SU-DHL-6 (cell line): ENCODE results near the gene ATOSA.

Experiments used
- H2AFZ ChIP-seq: fragments of 200-600 bp; sonication (generic); 2 replicates; pipeline ENCODE4 v1.6.1; 2014; ENCODE audit warnings: low read depth, mild to moderate bottlenecking, moderate library complexity, mixed read lengths, antibody characterized with exemption, low read length; ENCODE audit not compliant: severe bottlenecking
- H3F3A ChIP-seq: fragments of 200-600 bp; shearing (Covaris generic); 2 replicates; pipeline ENCODE4 v1.6.0; 2016; ENCODE audit warnings: antibody characterized with exemption, mild to moderate bottlenecking; ENCODE audit not compliant: insufficient read depth
- H3K27ac ChIP-seq: fragments of 200-600 bp; sonication (generic); 2 replicates; pipeline ENCODE4 v1.5.1; 2016; ENCODE audit warnings: low read depth, mild to moderate bottlenecking, low read length, moderate library complexity, mixed read lengths
- H3K27me3 ChIP-seq: fragments of 200-600 bp; sonication (generic), shearing (Covaris generic); 2 replicates; pipeline ENCODE4 v1.6.0; 2014; ENCODE audit warnings: mild to moderate bottlenecking, low read length
- H3K36me3 ChIP-seq: fragments of 200-600 bp; sonication (generic); 2 replicates; pipeline ENCODE4 v1.6.1; 2014; ENCODE audit warnings: mild to moderate bottlenecking, low read length, mixed read lengths
- H3K4me2 ChIP-seq: fragments of 300-600, 200-600 bp; shearing (Covaris generic), sonication (generic); 2 replicates; pipeline ENCODE4 v1.6.0; 2014; ENCODE audit warnings: low read length, low read depth, mild to moderate bottlenecking; ENCODE audit not compliant: poor library complexity, severe bottlenecking
- H3K4me3 ChIP-seq: fragments of 200-600 bp; sonication (generic); 2 replicates; pipeline ENCODE4 v1.5.1; 2014; ENCODE audit warnings: antibody characterized with exemption, low read length, mild to moderate bottlenecking, mixed read lengths; ENCODE audit not compliant: insufficient read depth, poor library complexity, severe bottlenecking
- H3K79me2 ChIP-seq: fragments of 200-600 bp; sonication (generic); 2 replicates; pipeline ENCODE4 v1.6.1; 2014; ENCODE audit warnings: mild to moderate bottlenecking, low read length, moderate library complexity; ENCODE audit not compliant: insufficient read depth
- H3K9ac ChIP-seq: fragments of 200-600 bp; sonication (generic); 2 replicates; pipeline ENCODE4 v1.7.0; 2014; ENCODE audit warnings: mild to moderate bottlenecking, low read length
- H3K9me2 ChIP-seq: fragments of 200-600 bp; sonication (generic); replicated peaks from 2 replicates; pipeline ENCODE4 v1.6.1; 2014; ENCODE audit warnings: low read length; ENCODE audit not compliant: insufficient read depth
- H3K9me3 ChIP-seq: fragments of 200-600 bp; sonication (generic); 2 replicates; pipeline ENCODE4 v1.6.1; 2014; ENCODE audit warnings: low read length, mixed read lengths; ENCODE audit not compliant: insufficient read depth
- H4K20me1 ChIP-seq: fragments of 200-600 bp; sonication (generic); 2 replicates; pipeline ENCODE4 v1.6.1; 2014; ENCODE audit warnings: low read depth, mild to moderate bottlenecking, antibody characterized with exemption, low read length, moderate library complexity, mixed read lengths
- EZH2phosphoT487 ChIP-seq: fragments of 200-600 bp; sonication (generic), shearing (Covaris generic); conservative IDR thresholded peaks from 2 replicates; pipeline ENCODE4 v1.6.1; 2018; ENCODE audit warnings: mild to moderate bottlenecking, antibody characterized with exemption, low read length, moderate library complexity, mixed read lengths
- TF ChIP-seq, protein P1 (sequence below): fragments of 200-600 bp; sonication (generic); IDR thresholded peaks from one replicate; pipeline ENCODE4 v1.5.1; 2017; ENCODE audit warnings: antibody characterized with exemption, mild to moderate bottlenecking, low read length, moderate library complexity; ENCODE audit not compliant: insufficient read depth, poor library complexity, severe bottlenecking

Gene ATOSA

DNA sequence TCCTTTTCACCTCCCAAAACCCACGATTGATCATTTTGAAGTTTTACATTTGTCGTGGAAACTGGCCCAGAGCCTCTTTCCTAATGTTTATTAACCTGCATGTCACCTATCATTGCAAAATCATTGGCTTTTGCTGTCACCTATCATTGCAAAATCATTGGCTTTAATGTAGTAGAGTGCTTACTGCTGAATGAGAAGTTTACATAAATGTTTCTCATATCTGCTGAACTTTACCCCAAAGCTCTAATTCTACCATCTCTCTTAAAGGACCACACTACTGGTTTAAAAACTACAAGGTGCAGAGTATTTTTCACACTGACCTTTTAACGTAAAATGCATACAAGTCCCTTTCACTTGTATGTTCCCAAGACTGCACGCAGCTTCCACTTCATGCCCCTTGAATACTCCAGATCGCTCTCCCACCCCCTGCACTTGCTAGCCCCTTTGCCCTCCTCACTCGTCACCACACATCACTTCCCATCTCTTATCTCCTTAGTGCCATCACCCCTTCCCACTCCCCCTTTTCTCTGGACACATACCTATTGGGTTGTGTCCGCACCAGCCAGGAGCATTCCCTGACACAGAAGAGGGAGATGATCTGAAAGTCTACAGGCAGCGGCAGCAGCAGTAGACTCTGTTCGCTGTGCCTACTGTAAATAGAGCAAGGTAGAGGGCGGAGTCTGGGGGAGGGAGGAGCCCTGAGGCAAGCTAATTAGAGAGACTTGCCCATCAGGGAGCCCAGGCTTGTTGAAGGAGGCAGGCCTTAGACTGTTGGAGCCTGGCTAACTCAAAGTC is 30.2 kb upstream of the ATOSA start:
- peaks cover 3% of the 10 kb centered on the region; the same call in 1 of the 2 replicates for H3F3A ChIP-seq
- H3K9ac ChIP-seq, result peak overlapping the region; percentile 58
- H4K20me1 ChIP-seq, result no peaks in the 10 kb centered on the region
- no peaks in the 10 kb centered on the region for H3K9me2 ChIP-seq
- H3K27ac ChIP-seq, result peak overlapping the region; percentile 82
- no peaks in the 10 kb centered on the region for H3K79me2 ChIP-seq
- peak overlapping the region; percentile 68 for H3K4me2 ChIP-seq
- TF ChIP-seq, protein P1, sequence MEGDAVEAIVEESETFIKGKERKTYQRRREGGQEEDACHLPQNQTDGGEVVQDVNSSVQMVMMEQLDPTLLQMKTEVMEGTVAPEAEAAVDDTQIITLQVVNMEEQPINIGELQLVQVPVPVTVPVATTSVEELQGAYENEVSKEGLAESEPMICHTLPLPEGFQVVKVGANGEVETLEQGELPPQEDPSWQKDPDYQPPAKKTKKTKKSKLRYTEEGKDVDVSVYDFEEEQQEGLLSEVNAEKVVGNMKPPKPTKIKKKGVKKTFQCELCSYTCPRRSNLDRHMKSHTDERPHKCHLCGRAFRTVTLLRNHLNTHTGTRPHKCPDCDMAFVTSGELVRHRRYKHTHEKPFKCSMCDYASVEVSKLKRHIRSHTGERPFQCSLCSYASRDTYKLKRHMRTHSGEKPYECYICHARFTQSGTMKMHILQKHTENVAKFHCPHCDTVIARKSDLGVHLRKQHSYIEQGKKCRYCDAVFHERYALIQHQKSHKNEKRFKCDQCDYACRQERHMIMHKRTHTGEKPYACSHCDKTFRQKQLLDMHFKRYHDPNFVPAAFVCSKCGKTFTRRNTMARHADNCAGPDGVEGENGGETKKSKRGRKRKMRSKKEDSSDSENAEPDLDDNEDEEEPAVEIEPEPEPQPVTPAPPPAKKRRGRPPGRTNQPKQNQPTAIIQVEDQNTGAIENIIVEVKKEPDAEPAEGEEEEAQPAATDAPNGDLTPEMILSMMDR, result no peak
- no peak for TF ChIP-seq EZH2phosphoT487
- peak overlapping the region; percentile 79 for H2AFZ ChIP-seq
- peak overlapping the region; percentile 62 for H3K4me3 ChIP-seq
- H3K27me3 ChIP-seq, result no peaks in the 10 kb centered on the region
- H3K36me3 ChIP-seq, result no peaks in the 10 kb centered on the region
- H3K9me3 ChIP-seq, result no peaks in the 10 kb centered on the region

DNA sequence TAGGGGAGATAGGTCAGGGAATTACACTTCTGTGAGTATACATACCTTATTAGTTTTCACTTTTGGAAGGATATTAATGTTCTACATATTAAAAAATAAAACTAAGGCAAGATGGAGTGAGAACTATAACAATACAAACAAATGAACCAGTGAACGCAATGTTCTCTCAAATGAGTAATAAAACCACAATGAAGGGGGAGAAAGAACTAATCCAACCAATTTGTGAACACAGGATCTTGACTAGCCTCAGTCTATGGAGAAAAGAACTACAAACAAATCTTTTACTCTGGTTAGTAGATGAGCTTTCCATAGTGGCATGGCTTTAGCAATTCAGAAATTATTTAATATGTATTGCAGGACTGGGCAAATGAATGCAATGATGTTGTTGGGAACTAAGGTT is 26.9 kb upstream of the ATOSA start:
- Histone ChIP-seq H3K4me2 (peak overlapping the region; percentile 3), H3K36me3 (no peaks in the 10 kb centered on the region), H4K20me1 (no peaks in the 10 kb centered on the region), H3K27ac (no peak overlapping the region), H3K9ac (no peak overlapping the region), H2AFZ (no peak overlapping the region), H3K9me2 (no peaks in the 10 kb centered on the region), H3K9me3 (no peaks in the 10 kb centered on the region), H3K4me3 (no peak overlapping the region), H3K27me3 (no peaks in the 10 kb centered on the region), H3F3A (peaks cover 3% of the 10 kb centered on the region; the same call in 1 of the 2 replicates), H3K79me2 (peaks cover 8% of the 10 kb centered on the region; the same call in 1 of the 2 replicates)
- no peak for TF ChIP-seq EZH2phosphoT487
- TF ChIP-seq, protein P1, result no peak

DNA sequence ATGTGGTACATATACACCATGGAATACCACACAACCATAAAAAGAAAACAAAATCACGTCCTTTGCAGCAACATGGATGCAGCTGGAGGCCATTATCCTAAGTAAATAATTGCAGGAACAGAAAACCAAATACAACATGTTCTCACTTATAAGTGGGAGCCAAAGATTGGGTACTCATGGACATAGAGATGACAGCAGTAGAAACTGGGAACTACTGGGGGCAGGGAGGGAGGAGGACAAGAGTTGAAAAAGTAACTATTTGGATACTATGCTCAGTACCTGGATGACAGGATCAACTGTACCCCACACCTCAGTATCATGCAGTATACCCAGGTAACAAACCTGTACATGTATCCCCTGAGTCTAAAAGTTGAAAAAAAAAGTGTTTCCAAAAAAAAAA is 23.2 kb upstream of the ATOSA start:
- H2AFZ ChIP-seq, result no peak overlapping the region
- H3K36me3 ChIP-seq, result no peaks in the 10 kb centered on the region
- no peaks in the 10 kb centered on the region for H3K9me3 ChIP-seq
- H3K27me3 ChIP-seq, result no peaks in the 10 kb centered on the region
- H3K9ac ChIP-seq, result no peak overlapping the region
- no peak overlapping the region for H3K4me3 ChIP-seq
- no peaks in the 10 kb centered on the region for H3F3A ChIP-seq
- peaks cover 8% of the 10 kb centered on the region; the same call in 1 of the 2 replicates for H3K79me2 ChIP-seq
- no peaks in the 10 kb centered on the region for H3K9me2 ChIP-seq
- no peaks in the 10 kb centered on the region for H4K20me1 ChIP-seq
- TF ChIP-seq, protein P1, result no peak
- no peak for TF ChIP-seq EZH2phosphoT487
- H3K27ac ChIP-seq, result no peak overlapping the region
- no peak overlapping the region for H3K4me2 ChIP-seq
